ENCODE measurements around the gene MACO1.

GRCh38 chr1:25469177-25469576 lies 38.5 kb downstream of the MACO1 start:
- TF ChIP-seq, protein P1, sequence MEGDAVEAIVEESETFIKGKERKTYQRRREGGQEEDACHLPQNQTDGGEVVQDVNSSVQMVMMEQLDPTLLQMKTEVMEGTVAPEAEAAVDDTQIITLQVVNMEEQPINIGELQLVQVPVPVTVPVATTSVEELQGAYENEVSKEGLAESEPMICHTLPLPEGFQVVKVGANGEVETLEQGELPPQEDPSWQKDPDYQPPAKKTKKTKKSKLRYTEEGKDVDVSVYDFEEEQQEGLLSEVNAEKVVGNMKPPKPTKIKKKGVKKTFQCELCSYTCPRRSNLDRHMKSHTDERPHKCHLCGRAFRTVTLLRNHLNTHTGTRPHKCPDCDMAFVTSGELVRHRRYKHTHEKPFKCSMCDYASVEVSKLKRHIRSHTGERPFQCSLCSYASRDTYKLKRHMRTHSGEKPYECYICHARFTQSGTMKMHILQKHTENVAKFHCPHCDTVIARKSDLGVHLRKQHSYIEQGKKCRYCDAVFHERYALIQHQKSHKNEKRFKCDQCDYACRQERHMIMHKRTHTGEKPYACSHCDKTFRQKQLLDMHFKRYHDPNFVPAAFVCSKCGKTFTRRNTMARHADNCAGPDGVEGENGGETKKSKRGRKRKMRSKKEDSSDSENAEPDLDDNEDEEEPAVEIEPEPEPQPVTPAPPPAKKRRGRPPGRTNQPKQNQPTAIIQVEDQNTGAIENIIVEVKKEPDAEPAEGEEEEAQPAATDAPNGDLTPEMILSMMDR (IDR thresholded peaks at IDR 0.05; ENCODE audit: low read length) = no peak
- TF ChIP-seq EZH2phosphoT487 (IDR thresholded peaks at IDR 0.05; ENCODE audit: low read length) (no peak), EZH2 (optimal IDR thresholded peaks at IDR 0.05; ENCODE audit: low read depth, low read length) (no peak)

Measured in MM.1S (cell line).